ENCODE measurements around the gene LRRK1. TPM values are rescaled to one million over a fixed set of nuclear protein-coding genes. Genes with fewer than 3 reads are reported as not detected.

LRRK1 gene
- total RNA-seq, 1 experiment from 2014 or later, result 7.0 TPM

GRCh38 chr15:100931143-100931890, 12.2 kb downstream of the LRRK1 start:
- Histone ChIP-seq H3K27me3 (ENCODE audit: low read length) (no peaks in the 10 kb centered on the region), H3K4me1 (ENCODE audit: insufficient read depth, low read length) (peaks cover 19% of the 10 kb centered on the region), H3K9ac (ENCODE audit: low read length) (no peak overlapping the region), H3K4me2 (ENCODE audit: low read length) (no peak overlapping the region), H3K36me3 (ENCODE audit: low read depth, low read length) (no peaks in the 10 kb centered on the region; the same call in none of the 2 replicates), H3K9me3 (ENCODE audit: low read length) (no peaks in the 10 kb centered on the region), H3K9me2 (replicated peaks; ENCODE audit: low read length) (no peaks in the 10 kb centered on the region), H2AFZ (ENCODE audit: low read length) (no peak overlapping the region), H3K79me2 (ENCODE audit: low read length) (no peaks in the 10 kb centered on the region), H4K20me1 (ENCODE audit: low read length) (no peaks in the 10 kb centered on the region), H3K27ac (ENCODE audit: low read length) (no peak overlapping the region), H3K4me3 (ENCODE audit: low read length) (no peak overlapping the region), H3F3A (ENCODE audit: low read length, unreplicated experiment) (no peaks in the 10 kb centered on the region)
- ATAC-seq, result no peak
- TF ChIP-seq CTCF (conservative IDR thresholded peaks at IDR 0.05; ENCODE audit: low read depth, low read length), result no peak
- TF ChIP-seq EZH2phosphoT487 (IDR thresholded peaks at IDR 0.05; ENCODE audit: borderline replicate concordance, low read length), result no peak
- TF ChIP-seq EZH2 (IDR thresholded peaks at IDR 0.05; ENCODE audit: low read length, unreplicated experiment), result no peak
- intact Hi-C loops (cut with micrococcal nuclease), result no loop called here
- ChIA-PET POLR2A (ENCODE audit: unreplicated experiment) (no interaction called here), CTCF (no interaction called here)
- BruUV-seq (replicated peaks), result no TSS peak
- DNase-seq, result no peak

- H3K27ac ChIP-seq (ENCODE audit: low read length), result no peak overlapping the region
- intact Hi-C loops (cut with micrococcal nuclease), result no loop called here
- H3K4me2 ChIP-seq (ENCODE audit: low read length), result no peak overlapping the region
- no TSS peak for BruUV-seq (replicated peaks)
- ChIA-PET CTCF (no interaction called here), POLR2A (ENCODE audit: unreplicated experiment) (no interaction called here)
- no peaks in the 10 kb centered on the region for H3F3A ChIP-seq (ENCODE audit: low read length, unreplicated experiment)
- DNase-seq (no peak), ATAC-seq (no peak)
- H3K9ac ChIP-seq (ENCODE audit: low read length), result no peak overlapping the region
- H4K20me1 ChIP-seq (ENCODE audit: low read length), result no peaks in the 10 kb centered on the region
- no peak overlapping the region for H3K4me3 ChIP-seq (ENCODE audit: low read length)
- H2AFZ ChIP-seq (ENCODE audit: low read length), result no peak overlapping the region
- TF ChIP-seq CTCF (conservative IDR thresholded peaks at IDR 0.05; ENCODE audit: low read depth, low read length) (no peak), EZH2phosphoT487 (IDR thresholded peaks at IDR 0.05; ENCODE audit: borderline replicate concordance, low read length) (no peak), EZH2 (IDR thresholded peaks at IDR 0.05; ENCODE audit: low read length, unreplicated experiment) (no peak)
- H3K9me3 ChIP-seq (ENCODE audit: low read length), result no peaks in the 10 kb centered on the region
- H3K27me3 ChIP-seq (ENCODE audit: low read length), result no peaks in the 10 kb centered on the region
- H3K9me2 ChIP-seq (replicated peaks; ENCODE audit: low read length), result no peaks in the 10 kb centered on the region
- H3K4me1 ChIP-seq (ENCODE audit: insufficient read depth, low read length), result peaks cover 19% of the 10 kb centered on the region
- H3K79me2 ChIP-seq (ENCODE audit: low read length), result no peaks in the 10 kb centered on the region
- no peaks in the 10 kb centered on the region for H3K36me3 ChIP-seq (ENCODE audit: low read depth, low read length)
Measured at GRCh38 chr15:100932676-100933348, 13.7 kb downstream of the LRRK1 start.

- Histone ChIP-seq H4K20me1 (ENCODE audit: low read length) (no peaks in the 10 kb centered on the region), H3K27me3 (ENCODE audit: low read length) (no peaks in the 10 kb centered on the region), H3K27ac (ENCODE audit: low read length) (no peak overlapping the region), H3K4me2 (ENCODE audit: low read length) (no peak overlapping the region), H3K9me3 (ENCODE audit: low read length) (no peaks in the 10 kb centered on the region), H3K4me3 (ENCODE audit: low read length) (no peak overlapping the region), H3K9ac (ENCODE audit: low read length) (no peak overlapping the region), H3K9me2 (replicated peaks; ENCODE audit: low read length) (no peaks in the 10 kb centered on the region), H3K36me3 (ENCODE audit: low read depth, low read length) (no peaks in the 10 kb centered on the region), H3K4me1 (ENCODE audit: insufficient read depth, low read length) (peaks cover 10% of the 10 kb centered on the region), H3K79me2 (ENCODE audit: low read length) (no peaks in the 10 kb centered on the region), H3F3A (ENCODE audit: low read length, unreplicated experiment) (no peaks in the 10 kb centered on the region), H2AFZ (ENCODE audit: low read length) (no peak overlapping the region)
- no peak for DNase-seq
- CTCF ChIA-PET, result no interaction called here
- no peak for ATAC-seq
- no TSS peak for BruUV-seq (replicated peaks)
- intact Hi-C loops (cut with micrococcal nuclease), result no loop called here
- TF ChIP-seq EZH2 (IDR thresholded peaks at IDR 0.05; ENCODE audit: low read length, unreplicated experiment), result no peak
- TF ChIP-seq EZH2phosphoT487 (IDR thresholded peaks at IDR 0.05; ENCODE audit: borderline replicate concordance, low read length), result no peak
- TF ChIP-seq CTCF (conservative IDR thresholded peaks at IDR 0.05; ENCODE audit: low read depth, low read length), result no peak
- POLR2A ChIA-PET (ENCODE audit: unreplicated experiment), result no interaction called here
Measured at GRCh38 chr15:100934166-100934565, 15.0 kb downstream of the LRRK1 start.
